Hepatocyte (in vitro differentiated cells): ENCODE measurements around the gene C1orf122. TPM values are rescaled to one million over a fixed set of nuclear protein-coding genes. Genes with fewer than 3 reads are reported as not detected.

Experiments
- DNase-seq: peaks from one replicate; pipeline ENCODE4 v3.0.0-alpha.2; 2016; ENCODE audit warnings: low spot score
- H2AFZ ChIP-seq: fragments of 200-600 bp; sonication (generic); 2 replicates; pipeline ENCODE4 v1.6.0; 2016; ENCODE audit warnings: antibody characterized with exemption, mild to moderate bottlenecking
- H3K27ac ChIP-seq: fragments of 200-600 bp; sonication (generic); 2 replicates; pipeline ENCODE4 v1.5.1; 2016; ENCODE audit warnings: mild to moderate bottlenecking
- H3K27me3 ChIP-seq: fragments of 200-600 bp; sonication (generic); 2 replicates; pipeline ENCODE4 v1.6.1; 2016
- H3K36me3 ChIP-seq: fragments of 200-600 bp; sonication (generic); replicated peaks from 2 replicates; pipeline ENCODE4 v1.5.1; 2016; ENCODE audit warnings: low read depth; ENCODE audit not compliant: insufficient read depth
- H3K4me1 ChIP-seq: fragments of 200-600 bp; sonication (generic); 2 replicates; pipeline ENCODE4 v1.5.1; 2016; ENCODE audit warnings: mild to moderate bottlenecking, moderate library complexity; ENCODE audit not compliant: insufficient read depth
- H3K4me2 ChIP-seq: fragments of 200-600 bp; sonication (generic); 2 replicates; pipeline ENCODE4 v1.6.0; 2016
- H3K4me3 ChIP-seq: fragments of 200-600 bp; sonication (generic); 2 replicates; pipeline ENCODE4 v1.5.1; 2016; ENCODE audit warnings: mild to moderate bottlenecking
- H3K79me2 ChIP-seq: fragments of 200-600 bp; sonication (generic); 2 replicates; pipeline ENCODE4 v1.6.0; 2017; ENCODE audit warnings: mild to moderate bottlenecking
- H3K9me2 ChIP-seq: fragments of 200-600 bp; sonication (generic); replicated peaks from 2 replicates; pipeline ENCODE4 v1.6.0; 2017; ENCODE audit warnings: mild to moderate bottlenecking; ENCODE audit not compliant: insufficient read depth
- H3K9me3 ChIP-seq: fragments of 200-600 bp; sonication (generic); 2 replicates; pipeline ENCODE4 v1.5.1; 2016; ENCODE audit warnings: low read depth, mild to moderate bottlenecking
- H4K20me1 ChIP-seq: fragments of 200-600 bp; sonication (generic); 2 replicates; pipeline ENCODE4 v1.6.0; 2016; ENCODE audit warnings: mild to moderate bottlenecking; ENCODE audit not compliant: insufficient read depth, poor library complexity, severe bottlenecking
- EZH2 ChIP-seq: fragments of 200-600 bp; sonication (generic); IDR thresholded peaks from 2 replicates; pipeline ENCODE4 v1.6.1; 2016; ENCODE audit warnings: antibody characterized with exemption, mild to moderate bottlenecking, borderline replicate concordance
- EZH2phosphoT487 ChIP-seq: fragments of 200-600 bp; sonication (generic); IDR thresholded peaks from one replicate; pipeline ENCODE4 v1.6.1; 2018; ENCODE audit warnings: antibody characterized with exemption, mild to moderate bottlenecking, low read depth, moderate library complexity; ENCODE audit not compliant: unreplicated experiment, severe bottlenecking
- WGBS: methylation state at CpG from one replicate; pipeline ENCODE4 v1.1.6; 2016; ENCODE audit warnings: low lambda C conversion rate; ENCODE audit errors: missing lambda C conversion rate; 5-methylcytosine and 5-hydroxymethylcytosine counted together
- polyA plus RNA-seq: library from polyadenylated mRNA; unstranded; fragments of >200 nt; fragmentation: Nextera tagmentation; extraction: Ambion mirVana; gene quantifications from 2 replicates; pipeline ENCODE4 v1.2.1, GENCODE V29; 2016
- total RNA-seq: library from RNA; depleted of rRNA; stranded (reverse); fragments of >200 nt; gene quantifications from 2 replicates; pipeline ENCODE4 v1.2.3, GENCODE V29; 2014
- TF ChIP-seq, protein P1 (sequence below): fragments of 200-600 bp; sonication (generic); IDR thresholded peaks from 2 replicates; pipeline ENCODE4 v1.5.1; 2016; ENCODE audit warnings: antibody characterized with exemption, mild to moderate bottlenecking; ENCODE audit not compliant: poor library complexity

Gene C1orf122
- total and polyA plus RNA-seq, 2 experiments from 2014 or later, result 63.8 to 166 TPM

DNA sequence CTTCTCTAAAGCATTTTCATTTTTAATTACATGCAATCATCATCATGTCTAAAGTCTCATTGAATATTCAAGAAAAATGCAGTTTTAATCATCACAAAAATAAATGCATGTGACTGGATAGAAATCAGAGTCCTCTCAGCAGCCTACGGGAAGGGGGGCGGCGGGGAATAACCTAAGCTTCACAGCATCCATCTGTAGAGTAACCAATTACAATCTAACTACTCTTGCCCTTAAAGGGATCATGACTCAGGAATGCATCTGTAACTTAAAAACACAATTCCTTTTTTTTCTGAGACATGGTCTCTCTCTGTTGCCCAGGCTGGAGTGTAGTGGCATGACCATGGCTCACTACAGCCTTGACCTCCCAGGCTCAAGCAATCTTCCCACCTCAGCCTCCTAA lies 29.2 kb downstream of the C1orf122 start:
- no peak for TF ChIP-seq EZH2
- TF ChIP-seq, protein P1, sequence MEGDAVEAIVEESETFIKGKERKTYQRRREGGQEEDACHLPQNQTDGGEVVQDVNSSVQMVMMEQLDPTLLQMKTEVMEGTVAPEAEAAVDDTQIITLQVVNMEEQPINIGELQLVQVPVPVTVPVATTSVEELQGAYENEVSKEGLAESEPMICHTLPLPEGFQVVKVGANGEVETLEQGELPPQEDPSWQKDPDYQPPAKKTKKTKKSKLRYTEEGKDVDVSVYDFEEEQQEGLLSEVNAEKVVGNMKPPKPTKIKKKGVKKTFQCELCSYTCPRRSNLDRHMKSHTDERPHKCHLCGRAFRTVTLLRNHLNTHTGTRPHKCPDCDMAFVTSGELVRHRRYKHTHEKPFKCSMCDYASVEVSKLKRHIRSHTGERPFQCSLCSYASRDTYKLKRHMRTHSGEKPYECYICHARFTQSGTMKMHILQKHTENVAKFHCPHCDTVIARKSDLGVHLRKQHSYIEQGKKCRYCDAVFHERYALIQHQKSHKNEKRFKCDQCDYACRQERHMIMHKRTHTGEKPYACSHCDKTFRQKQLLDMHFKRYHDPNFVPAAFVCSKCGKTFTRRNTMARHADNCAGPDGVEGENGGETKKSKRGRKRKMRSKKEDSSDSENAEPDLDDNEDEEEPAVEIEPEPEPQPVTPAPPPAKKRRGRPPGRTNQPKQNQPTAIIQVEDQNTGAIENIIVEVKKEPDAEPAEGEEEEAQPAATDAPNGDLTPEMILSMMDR, result no peak
- no peak for TF ChIP-seq EZH2phosphoT487
- H4K20me1 ChIP-seq, result no peaks in the 10 kb centered on the region
- H3K79me2 ChIP-seq, result peaks cover 5% of the 10 kb centered on the region
- DNase-seq, result no peak
- H3K9me2 ChIP-seq, result no peaks in the 10 kb centered on the region
- no peak overlapping the region for H3K4me2 ChIP-seq
- no peak overlapping the region for H3K27ac ChIP-seq
- 61% methylated on average over 3 of the region's 3 CpGs for WGBS
- no peak overlapping the region for H3K4me3 ChIP-seq
- H3K36me3 ChIP-seq, result peaks cover 3% of the 10 kb centered on the region
- H2AFZ ChIP-seq, result no peak overlapping the region
- H3K27me3 ChIP-seq, result no peaks in the 10 kb centered on the region
- no peaks in the 10 kb centered on the region for H3K4me1 ChIP-seq
- H3K9me3 ChIP-seq, result no peaks in the 10 kb centered on the region

DNA sequence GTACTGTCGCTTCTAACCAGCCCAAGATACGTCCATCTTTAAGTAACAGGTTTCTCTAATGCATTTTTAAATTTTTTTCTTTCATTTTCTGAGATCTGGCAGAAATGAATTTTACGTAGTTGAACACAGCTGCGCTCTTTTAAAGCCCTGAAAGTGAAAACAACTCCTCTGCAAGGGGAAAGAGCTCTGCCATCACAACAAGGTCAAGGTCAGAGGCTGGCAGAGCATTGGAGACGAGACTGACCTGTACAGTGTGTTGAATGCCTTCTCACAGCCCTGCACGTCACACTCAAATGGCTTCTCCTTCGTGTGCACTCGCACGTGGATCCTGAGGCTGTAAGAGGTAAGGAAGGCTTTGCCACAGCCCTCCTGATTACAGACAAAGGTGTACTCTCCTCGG lies 32.1 kb downstream of the C1orf122 start:
- Histone ChIP-seq H3K9me2 (no peaks in the 10 kb centered on the region), H3K9me3 (no peaks in the 10 kb centered on the region), H3K36me3 (peaks cover 3% of the 10 kb centered on the region), H3K27ac (no peak overlapping the region), H3K4me1 (no peaks in the 10 kb centered on the region), H3K4me3 (no peak overlapping the region), H3K4me2 (no peak overlapping the region), H3K79me2 (peaks cover 12% of the 10 kb centered on the region), H2AFZ (no peak overlapping the region), H3K27me3 (no peaks in the 10 kb centered on the region), H4K20me1 (no peaks in the 10 kb centered on the region)
- 93% methylated on average over 10 of the region's 10 CpGs for WGBS
- DNase-seq, result no peak
- TF ChIP-seq EZH2 (no peak), EZH2phosphoT487 (no peak)
- TF ChIP-seq, protein P1, result no peak

DNA sequence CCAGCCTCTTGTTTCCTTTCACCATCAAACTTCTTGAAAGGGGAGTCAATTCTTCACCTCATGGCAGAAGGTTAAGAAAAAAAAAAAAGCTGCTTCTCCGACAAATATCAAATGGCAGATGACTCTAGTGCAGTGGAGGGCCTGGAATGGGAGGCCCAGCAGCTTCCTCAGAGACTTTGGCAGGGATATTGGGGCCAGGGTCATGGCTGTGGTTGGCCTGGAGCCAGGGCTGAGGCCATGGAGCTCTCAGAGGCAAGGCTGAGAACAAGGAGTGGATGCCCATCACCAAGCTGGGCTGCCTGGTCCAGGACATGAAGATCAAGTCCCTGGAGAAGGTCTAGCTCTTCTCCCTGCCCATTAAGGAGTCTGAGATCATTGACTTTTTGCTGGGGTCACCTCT lies 33.1 kb downstream of the C1orf122 start:
- Histone ChIP-seq H4K20me1 (no peaks in the 10 kb centered on the region), H3K4me3 (no peak overlapping the region), H2AFZ (no peak overlapping the region), H3K27me3 (no peaks in the 10 kb centered on the region), H3K79me2 (peaks cover 19% of the 10 kb centered on the region), H3K4me1 (no peaks in the 10 kb centered on the region), H3K9me3 (no peaks in the 10 kb centered on the region), H3K36me3 (peaks cover 3% of the 10 kb centered on the region), H3K9me2 (no peaks in the 10 kb centered on the region), H3K27ac (no peak overlapping the region), H3K4me2 (no peak overlapping the region)
- no peak for DNase-seq
- TF ChIP-seq, protein P1, result no peak
- no peak for TF ChIP-seq EZH2phosphoT487
- no peak for TF ChIP-seq EZH2
- 79% methylated on average over 1 of the region's 1 CpG for WGBS

DNA sequence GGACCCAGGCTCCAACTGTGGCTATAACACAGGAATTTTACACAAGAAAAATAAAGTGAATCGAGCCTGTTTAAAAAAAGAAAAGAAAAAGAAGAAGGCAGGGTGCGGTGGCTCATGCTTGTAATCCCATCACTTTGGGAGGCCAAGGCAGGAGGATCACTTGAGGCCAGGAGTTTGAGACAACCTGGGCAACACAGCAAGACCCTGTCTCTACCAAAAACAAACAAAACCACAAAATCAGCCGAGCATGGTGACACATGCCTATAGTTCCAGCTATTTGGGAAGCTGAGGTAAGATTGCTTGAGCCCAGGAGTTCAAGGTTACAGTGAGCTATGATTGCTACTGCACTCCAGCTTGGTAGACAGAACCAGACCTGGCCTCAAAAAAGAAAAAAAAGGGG lies 34.1 kb downstream of the C1orf122 start:
- 95% methylated on average over 3 of the region's 3 CpGs for WGBS
- Histone ChIP-seq H3K27ac (no peak overlapping the region), H3K27me3 (no peaks in the 10 kb centered on the region)

More for the DNA sequence above, 34.1 kb downstream of the C1orf122 start:
- peaks cover 3% of the 10 kb centered on the region for H3K36me3 ChIP-seq
- H3K4me3 ChIP-seq, result no peak overlapping the region
- no peaks in the 10 kb centered on the region for H4K20me1 ChIP-seq
- no peak for TF ChIP-seq EZH2
- TF ChIP-seq EZH2phosphoT487, result no peak
- TF ChIP-seq, protein P1, result no peak
- H3K9me2 ChIP-seq, result no peaks in the 10 kb centered on the region
- peaks cover 27% of the 10 kb centered on the region for H3K79me2 ChIP-seq
- no peaks in the 10 kb centered on the region for H3K9me3 ChIP-seq
- no peak for DNase-seq
- H2AFZ ChIP-seq, result no peak overlapping the region
- no peaks in the 10 kb centered on the region for H3K4me1 ChIP-seq
- H3K4me2 ChIP-seq, result no peak overlapping the region
